Progenitor cell of endocrine pancreas (in vitro differentiated cells): ENCODE data around the gene DERL2. TPM values are rescaled to one million over a fixed set of nuclear protein-coding genes. Genes with fewer than 3 reads are reported as not detected.
A peak's percentile ranks its signal among the peaks of the same experiment; 100 is the strongest.

Source experiments
- DNase-seq: peaks from one replicate; pipeline ENCODE4 v3.0.0; 2021; ENCODE audit warnings: low spot score; ENCODE audit not compliant: unreplicated experiment
- H3K27ac Mint-ChIP-seq: 2 replicates; pipeline ENCODE4 v1.8.0; 2021; ENCODE audit warnings: mild to moderate bottlenecking, moderate library complexity, mixed read lengths
- H3K27me3 Mint-ChIP-seq: 2 replicates; pipeline ENCODE4 v1.8.0; 2021; ENCODE audit warnings: mixed read lengths
- H3K36me3 Mint-ChIP-seq: 2 replicates; pipeline ENCODE4 v1.8.0; 2022; ENCODE audit warnings: mixed read lengths; ENCODE audit not compliant: insufficient read depth
- H3K4me1 Mint-ChIP-seq: 2 replicates; pipeline ENCODE4 v1.8.0; 2021; ENCODE audit warnings: low read depth, mixed read lengths
- H3K4me3 Mint-ChIP-seq: 2 replicates; pipeline ENCODE4 v1.8.0; 2021; ENCODE audit warnings: low read depth, mild to moderate bottlenecking, moderate library complexity, mixed read lengths
- H3K9me3 Mint-ChIP-seq: 2 replicates; pipeline ENCODE4 v1.8.0; 2021; ENCODE audit warnings: low read depth, mixed read lengths
- total RNA-seq: library from RNA; stranded (reverse); gene quantifications from 2 replicates; pipeline ENCODE4 v1.2.1, GENCODE V29; 2021
- TF ChIP-seq, protein P1 (sequence below): fragments of 200-600 bp; sonication (generic); IDR thresholded peaks from one replicate; pipeline ENCODE4 v1.5.0; 2021; ENCODE audit warnings: antibody characterized with exemption, mild to moderate bottlenecking; ENCODE audit not compliant: unreplicated experiment

Gene DERL2
- total RNA-seq, 1 donor from 2014 or later: 84.6 TPM

DNA sequence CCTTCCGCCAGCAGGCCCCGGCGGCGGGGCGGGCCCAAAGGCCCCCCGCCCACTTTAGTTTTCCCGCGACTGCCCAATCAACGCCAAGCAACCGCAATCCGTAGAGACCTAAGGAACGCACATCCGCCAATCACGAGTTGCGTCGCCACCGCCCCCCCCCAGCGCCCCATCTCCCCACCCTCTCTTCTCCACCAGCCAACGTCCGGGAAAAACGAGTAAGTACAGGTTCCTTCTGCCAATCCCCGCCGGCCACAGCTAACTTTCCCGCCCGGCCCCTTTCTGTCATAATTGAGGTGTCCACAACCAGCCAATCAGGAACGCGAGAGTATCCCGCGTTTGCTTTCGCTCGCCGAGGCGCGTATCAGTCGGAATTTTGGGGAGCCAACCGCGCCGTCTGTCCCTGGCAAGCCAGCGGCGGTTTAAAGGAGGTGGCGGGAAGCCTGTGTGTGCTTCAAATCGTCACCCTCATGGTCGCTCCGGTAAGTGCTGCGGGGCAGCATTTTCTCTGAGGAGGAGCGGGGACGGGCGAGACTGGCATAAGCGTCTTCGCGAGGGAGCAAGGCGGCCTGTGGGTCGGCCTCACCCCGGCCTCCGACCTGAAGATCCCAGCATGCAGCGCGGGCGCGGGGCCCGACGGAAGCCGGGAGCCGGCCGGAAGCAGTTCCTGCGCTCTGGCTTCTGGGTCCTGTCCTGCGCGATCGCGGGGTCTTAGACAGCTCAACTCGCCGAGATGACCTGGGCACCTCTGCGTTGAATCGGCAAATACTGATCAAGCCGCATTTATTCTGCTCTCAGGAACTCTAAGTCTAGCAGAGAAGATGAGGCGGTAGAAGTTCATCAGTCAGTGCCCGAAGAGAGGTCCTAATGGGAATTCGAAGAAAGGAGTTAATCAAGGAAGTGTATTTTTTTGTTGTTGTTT lies 487 bp upstream of the DERL2 start, which contains the start of gene MIS12:
MIS12 (plus strand) TSS at position 361 of the 919 bp plus-strand sequence. CDS start 2,297 bp downstream, outside the sequence.
- H3K9me3 Mint-ChIP-seq: no peaks in the 10 kb centered on the region
- no peaks in the 10 kb centered on the region for H3K27me3 Mint-ChIP-seq
- peaks cover 27% of the 10 kb centered on the region for H3K4me1 Mint-ChIP-seq
- peaks cover 26% of the 10 kb centered on the region for H3K36me3 Mint-ChIP-seq
- TF ChIP-seq, protein P1, sequence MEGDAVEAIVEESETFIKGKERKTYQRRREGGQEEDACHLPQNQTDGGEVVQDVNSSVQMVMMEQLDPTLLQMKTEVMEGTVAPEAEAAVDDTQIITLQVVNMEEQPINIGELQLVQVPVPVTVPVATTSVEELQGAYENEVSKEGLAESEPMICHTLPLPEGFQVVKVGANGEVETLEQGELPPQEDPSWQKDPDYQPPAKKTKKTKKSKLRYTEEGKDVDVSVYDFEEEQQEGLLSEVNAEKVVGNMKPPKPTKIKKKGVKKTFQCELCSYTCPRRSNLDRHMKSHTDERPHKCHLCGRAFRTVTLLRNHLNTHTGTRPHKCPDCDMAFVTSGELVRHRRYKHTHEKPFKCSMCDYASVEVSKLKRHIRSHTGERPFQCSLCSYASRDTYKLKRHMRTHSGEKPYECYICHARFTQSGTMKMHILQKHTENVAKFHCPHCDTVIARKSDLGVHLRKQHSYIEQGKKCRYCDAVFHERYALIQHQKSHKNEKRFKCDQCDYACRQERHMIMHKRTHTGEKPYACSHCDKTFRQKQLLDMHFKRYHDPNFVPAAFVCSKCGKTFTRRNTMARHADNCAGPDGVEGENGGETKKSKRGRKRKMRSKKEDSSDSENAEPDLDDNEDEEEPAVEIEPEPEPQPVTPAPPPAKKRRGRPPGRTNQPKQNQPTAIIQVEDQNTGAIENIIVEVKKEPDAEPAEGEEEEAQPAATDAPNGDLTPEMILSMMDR: no peak
- H3K4me3 Mint-ChIP-seq: peak within 1 kb of the TSS; percentile 99
- DNase-seq: peak; percentile 91
- peak within 1 kb of the TSS; percentile 100 for H3K27ac Mint-ChIP-seq

DNA sequence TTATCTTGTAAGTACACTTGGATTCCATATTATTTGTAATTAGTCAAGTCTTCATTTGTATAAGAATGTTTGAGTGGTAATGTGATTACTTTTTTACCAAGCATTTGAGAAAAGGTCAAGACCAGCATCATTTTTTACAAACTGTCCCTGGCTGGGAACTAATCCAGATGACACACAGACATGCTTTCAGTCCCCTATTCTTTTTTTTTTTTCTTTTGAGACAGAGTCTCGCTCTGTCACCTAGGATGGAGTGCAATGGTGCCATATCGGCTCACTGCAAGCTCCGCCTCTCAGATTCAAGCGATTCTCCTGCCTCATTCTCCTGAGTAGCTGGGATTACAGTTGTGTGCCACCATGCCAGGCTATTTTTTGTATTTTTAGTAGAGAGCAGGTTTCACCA lies 4.5 kb downstream of the DERL2 start:
- TF ChIP-seq, protein P1: no peak
- Mint-ChIP-seq H3K9me3 (no peaks in the 10 kb centered on the region), H3K4me1 (peaks cover 12% of the 10 kb centered on the region), H3K27me3 (no peaks in the 10 kb centered on the region), H3K36me3 (peaks cover 36% of the 10 kb centered on the region), H3K27ac (no peak overlapping the region), H3K4me3 (no peak overlapping the region)
- no peak for DNase-seq

DNA sequence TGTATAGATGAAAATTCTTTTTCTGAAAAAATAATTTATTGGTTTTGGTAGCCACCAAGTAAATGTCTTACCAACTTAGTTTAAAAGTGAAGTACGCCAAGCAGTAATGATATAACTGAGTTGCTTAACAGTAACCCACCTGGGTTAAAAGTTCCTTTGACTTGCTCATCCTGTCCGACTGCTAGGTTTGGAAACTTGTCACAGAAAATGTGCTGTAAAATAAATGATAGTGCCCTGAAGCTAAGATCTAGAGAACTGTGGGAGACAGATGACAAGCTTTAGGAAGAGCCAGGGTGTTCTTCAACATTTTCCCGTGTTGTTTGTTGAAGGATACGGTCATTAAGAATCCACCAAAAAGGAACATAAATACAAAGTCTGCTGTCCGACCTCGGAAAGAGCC lies 5.0 kb downstream of the DERL2 start:
- no peak for DNase-seq
- Mint-ChIP-seq H3K27ac (no peak overlapping the region), H3K4me1 (peaks cover 12% of the 10 kb centered on the region), H3K4me3 (no peak overlapping the region), H3K36me3 (peaks cover 38% of the 10 kb centered on the region), H3K27me3 (no peaks in the 10 kb centered on the region), H3K9me3 (no peaks in the 10 kb centered on the region)
- TF ChIP-seq, protein P1: no peak

DNA sequence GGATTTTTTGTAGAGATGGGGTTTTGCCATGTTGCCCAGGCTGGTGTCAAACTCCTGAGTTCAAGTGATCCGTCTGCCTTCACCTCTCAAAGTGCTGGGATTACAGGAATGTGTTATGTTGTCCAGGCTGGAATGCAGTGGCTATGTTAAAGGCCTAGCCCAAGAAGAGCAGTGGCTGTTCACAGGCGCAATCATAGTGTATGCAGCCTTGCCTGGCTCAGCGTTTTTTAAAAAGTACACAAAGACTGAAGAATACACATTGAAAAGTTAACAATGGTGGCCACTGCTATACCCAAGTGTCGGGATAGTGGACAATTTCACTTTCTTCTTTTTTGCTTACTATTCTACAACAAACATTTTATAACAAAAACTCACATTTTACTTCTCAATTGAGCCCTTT lies 7.0 kb downstream of the DERL2 start:
- no peak overlapping the region for H3K4me3 Mint-ChIP-seq
- no peak for DNase-seq
- no peak overlapping the region for H3K27ac Mint-ChIP-seq
- H3K27me3 Mint-ChIP-seq: no peaks in the 10 kb centered on the region
- TF ChIP-seq, protein P1: no peak
- H3K36me3 Mint-ChIP-seq: peaks cover 47% of the 10 kb centered on the region
- no peaks in the 10 kb centered on the region for H3K9me3 Mint-ChIP-seq
- H3K4me1 Mint-ChIP-seq: peaks cover 1% of the 10 kb centered on the region

DNA sequence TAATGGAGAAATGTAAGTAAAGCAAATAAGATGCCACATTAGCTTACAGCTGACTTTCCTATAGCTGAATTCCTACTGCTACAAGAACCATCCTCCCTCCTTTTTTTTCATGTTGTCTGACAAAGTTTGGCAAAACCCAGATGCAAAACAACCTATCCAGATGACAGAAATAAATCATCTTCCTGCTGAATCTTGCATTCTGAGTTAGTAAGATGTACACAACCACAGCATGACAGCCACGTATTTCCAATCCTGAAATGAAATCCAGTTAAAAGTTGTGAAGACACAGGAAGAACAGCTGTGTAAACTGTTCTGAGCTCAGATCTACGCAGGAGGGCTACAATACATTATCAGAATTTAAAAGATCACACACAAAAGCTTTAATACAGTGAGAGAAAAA lies 12.1 kb downstream of the DERL2 start:
- no peak overlapping the region for H3K27ac Mint-ChIP-seq
- TF ChIP-seq, protein P1: no peak
- DNase-seq: no peak
- no peaks in the 10 kb centered on the region for H3K27me3 Mint-ChIP-seq
- H3K9me3 Mint-ChIP-seq: no peaks in the 10 kb centered on the region
- peaks cover 37% of the 10 kb centered on the region for H3K36me3 Mint-ChIP-seq
- no peaks in the 10 kb centered on the region for H3K4me1 Mint-ChIP-seq
- no peak overlapping the region for H3K4me3 Mint-ChIP-seq
